Left ventricle myocardium inferior (tissue), 1 donor: ENCODE results near the gene STOML3. TPM values are rescaled to one million over a fixed set of nuclear protein-coding genes. Genes with fewer than 3 reads are reported as not detected.

Experiments used
- DNase-seq: peaks from one replicate; pipeline ENCODE4 v3.0.0-alpha.2; 2020
- H3K27ac ChIP-seq: fragments of 200-600 bp; replicated peaks from 2 replicates; pipeline ENCODE4 v1.8.0; 2021
- H3K27me3 ChIP-seq: fragments of 200-600 bp; 2 replicates; pipeline ENCODE4 v1.8.0; 2021; ENCODE audit warnings: low read depth
- H3K36me3 ChIP-seq: fragments of 200-600 bp; 2 replicates; pipeline ENCODE4 v1.8.0; 2021
- H3K4me1 ChIP-seq: fragments of 200-600 bp; 2 replicates; pipeline ENCODE4 v1.8.0; 2021
- H3K4me3 ChIP-seq: fragments of 200-600 bp; 2 replicates; pipeline ENCODE4 v1.8.0; 2021; ENCODE audit warnings: mild to moderate bottlenecking, moderate library complexity
- H3K9me3 ChIP-seq: fragments of 200-600 bp; replicated peaks from 2 replicates; pipeline ENCODE4 v1.8.0; 2021
- CTCF ChIP-seq: fragments of 200-600 bp; IDR thresholded peaks from 2 replicates; pipeline ENCODE4 v1.8.0; 2021; ENCODE audit warnings: antibody characterized with exemption, mild to moderate bottlenecking, borderline replicate concordance
- intact Hi-C: fragments of 100-400 bp; cut with micrococcal nuclease; formaldehyde crosslinking; loops from one replicate; pipeline ENCODE4 v1.11.0; 2022
- long read RNA-seq: library from polyadenylated mRNA; unstranded; transcript quantifications from one replicate; pipeline ENCODE4 v2.0.0, GENCODE V29; 2021
- total RNA-seq: library from RNA; stranded (reverse); fragmentation: NEBNext Ultra II Directional; extraction: Animal tissue kit (Norgen Biotek cat#: 25700); gene quantifications from one replicate; pipeline ENCODE4 v1.2.1, GENCODE V29; 2021
- donor health status: DM: no; HTN: yes; CAD: no; lungs with severe emphysema.

Gene STOML3
- total RNA-seq, result not detected
- long read RNA-seq, result 0 reads

GRCh38 chr13:38990693-38991092 lies at the start of gene STOML3:
Gene STOML3 (minus strand): TSS chr13:38990831. CDS start chr13:38990721, 110 bp downstream.
- no peaks in the 10 kb centered on the region for H3K36me3 ChIP-seq
- H3K27me3 ChIP-seq, result no peaks in the 10 kb centered on the region
- H3K4me3 ChIP-seq, result no peak within 1 kb of the TSS
- no peaks in the 10 kb centered on the region for H3K4me1 ChIP-seq
- intact Hi-C loops, result no loop called here
- H3K9me3 ChIP-seq, result no peaks in the 10 kb centered on the region
- no peak for DNase-seq
- TF ChIP-seq CTCF, result no peak
- H3K27ac ChIP-seq, result no peak within 1 kb of the TSS

- TF ChIP-seq CTCF, result no peak
- Histone ChIP-seq H3K4me3 (no peak overlapping the region), H3K36me3 (peaks cover 12% of the 10 kb centered on the region), H3K9me3 (no peaks in the 10 kb centered on the region), H3K27ac (no peak overlapping the region), H3K4me1 (peaks cover 54% of the 10 kb centered on the region), H3K27me3 (no peaks in the 10 kb centered on the region)
- intact Hi-C loops, result no loop called here
- DNase-seq, result no peak
Observed at GRCh38 chr13:39040206-39040605, 49.6 kb upstream of the STOML3 start.

- intact Hi-C loops, result no loop called here
- no peak for DNase-seq
- H3K36me3 ChIP-seq, result peaks cover 10% of the 10 kb centered on the region
- no peaks in the 10 kb centered on the region for H3K27me3 ChIP-seq
- peaks cover 65% of the 10 kb centered on the region for H3K4me1 ChIP-seq
- H3K9me3 ChIP-seq, result no peaks in the 10 kb centered on the region
- H3K4me3 ChIP-seq, result peak overlapping the region; percentile 94
- H3K27ac ChIP-seq, result peak overlapping the region; percentile 88
- TF ChIP-seq CTCF, result no peak
Observed at GRCh38 chr13:39039041-39039440, 48.4 kb upstream of the STOML3 start.

GRCh38 chr13:39038569-39039030 lies 48.0 kb upstream of the STOML3 start:
- Histone ChIP-seq H3K9me3 (no peaks in the 10 kb centered on the region), H3K27ac (peak overlapping the region; percentile 88), H3K4me1 (peaks cover 66% of the 10 kb centered on the region), H3K36me3 (peaks cover 10% of the 10 kb centered on the region), H3K4me3 (peak overlapping the region; percentile 94), H3K27me3 (no peaks in the 10 kb centered on the region)
- no peak for DNase-seq
- TF ChIP-seq CTCF, result no peak
- intact Hi-C loops, result no loop called here

GRCh38 chr13:39037880-39038568 lies 47.4 kb upstream of the STOML3 start, which contains the start of the genes NHLRC3 and PROSER1:
Gene NHLRC3 (plus strand): TSS chr13:39038456. CDS start chr13:39038640, 184 bp downstream.
Gene PROSER1 (minus strand): TSS chr13:39038089. CDS start chr13:39037242, 847 bp downstream.
- H3K4me1 ChIP-seq, result peaks cover 66% of the 10 kb centered on the region
- no peaks in the 10 kb centered on the region for H3K9me3 ChIP-seq
- TF ChIP-seq CTCF, result no peak
- no peaks in the 10 kb centered on the region for H3K27me3 ChIP-seq
- DNase-seq, result peak; percentile 92
- intact Hi-C loops, result no loop called here
- H3K4me3 ChIP-seq, result peak within 1 kb of the TSS; percentile 94
- peak within 1 kb of the TSS; percentile 88 for H3K27ac ChIP-seq
- H3K36me3 ChIP-seq, result peaks cover 10% of the 10 kb centered on the region
